NCI-H128 (cell line): ENCODE data around the gene TXNRD1.
A peak's percentile ranks its signal among the peaks of the same experiment; 100 is the strongest.
"Not testable (repeated sequence)": the region's sequence is repeated elsewhere in the genome, so short reads cannot be mapped to it uniquely, and the experiment has no call there.

Source experiments
- DNase-seq: peaks from one replicate; lab custom pipeline; 2025; ENCODE audit not compliant: unreplicated experiment; lab: John Stamatoyannopoulos, UW

TXNRD1 gene

DNA sequence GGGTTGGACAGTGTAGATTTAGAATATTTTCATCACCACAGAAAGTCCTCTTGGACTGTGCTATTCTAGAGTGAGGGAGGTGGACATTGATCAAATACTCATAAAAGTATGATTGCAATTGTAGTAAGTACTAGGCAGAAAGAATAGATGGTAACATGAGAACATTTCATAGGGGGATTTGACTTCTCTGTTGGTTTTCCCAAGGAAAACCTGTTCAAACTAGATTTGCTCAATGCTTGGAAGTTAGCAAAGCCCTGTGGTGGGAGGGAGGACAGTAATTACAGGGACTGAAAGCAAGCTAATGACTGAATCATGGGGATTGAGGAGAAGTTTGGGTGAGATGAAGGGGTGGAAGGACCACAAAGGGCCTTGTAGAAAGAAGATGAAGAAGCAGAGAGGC lies 63.6 kb downstream of the TXNRD1 start:
- DNase-seq = no peak

GRCh38 chr12:104280111-104280510 lies 64.5 kb downstream of the TXNRD1 start:
- DNase-seq = no peak

DNA sequence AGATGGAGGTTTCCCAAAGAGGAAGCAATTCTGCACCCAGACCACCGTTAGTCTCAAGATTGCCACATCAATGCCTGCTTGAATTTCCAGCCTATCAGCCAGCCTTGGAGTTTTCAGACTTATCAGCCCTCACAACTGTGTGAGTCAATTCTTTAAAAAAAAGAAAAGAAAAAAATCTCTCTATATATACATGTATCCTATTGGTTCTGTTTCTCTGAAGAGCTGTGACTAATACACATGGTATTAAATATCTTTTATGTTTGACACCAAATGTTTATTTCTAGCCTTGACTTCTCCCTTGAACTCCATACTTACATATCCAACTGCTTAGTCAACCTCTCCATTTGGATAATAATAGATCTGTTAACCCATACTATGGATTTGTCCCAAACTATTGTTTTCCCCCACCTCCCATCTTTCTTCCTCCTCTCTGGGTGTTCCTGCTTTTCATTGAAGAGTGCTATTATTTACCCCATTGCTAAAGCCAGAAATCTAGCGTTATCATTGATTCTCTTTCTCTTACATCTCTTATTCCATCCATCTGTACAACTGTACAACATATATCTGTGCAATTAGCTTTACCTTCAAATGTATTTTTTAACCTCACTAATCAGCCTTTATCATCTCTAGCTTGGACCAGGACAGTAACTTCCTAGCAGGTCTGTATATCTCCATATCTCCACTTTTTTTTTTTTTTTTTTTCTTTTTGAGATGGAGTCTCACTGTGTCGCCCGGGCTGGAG lies 65.3 kb downstream of the TXNRD1 start:
- DNase-seq = no peak

- no peak for DNase-seq
Observed at GRCh38 chr12:104281636-104282035, 66.1 kb downstream of the TXNRD1 start.

DNA sequence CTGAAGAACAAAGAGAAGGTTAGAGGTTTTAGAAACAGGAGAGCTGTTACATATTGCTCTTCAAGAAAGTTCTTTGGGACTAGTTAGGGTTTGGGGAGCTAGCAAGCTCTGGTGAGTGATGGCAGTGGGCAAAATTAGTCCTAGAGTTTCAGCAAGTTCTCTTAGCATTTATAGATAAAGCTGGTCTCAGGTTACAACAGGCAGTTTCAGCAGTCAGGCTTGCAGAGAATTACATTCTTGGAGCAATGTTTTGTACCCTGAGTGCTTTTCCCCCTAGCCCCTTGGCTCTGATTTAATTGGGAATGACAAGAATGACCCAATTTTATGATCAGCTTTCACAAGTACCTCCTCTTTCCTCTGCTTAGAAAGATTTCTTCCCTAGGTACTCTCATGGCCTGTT lies 66.5 kb downstream of the TXNRD1 start:
- DNase-seq = no peak

GRCh38 chr12:104285740-104286515 lies 70.3 kb downstream of the TXNRD1 start:
- no peak for DNase-seq

GRCh38 chr12:104286516-104287482 lies 71.2 kb downstream of the TXNRD1 start:
- DNase-seq = peak; percentile 87

GRCh38 chr12:104288635-104289274 lies 73.2 kb downstream of the TXNRD1 start:
- DNase-seq = peak; percentile 71

DNA sequence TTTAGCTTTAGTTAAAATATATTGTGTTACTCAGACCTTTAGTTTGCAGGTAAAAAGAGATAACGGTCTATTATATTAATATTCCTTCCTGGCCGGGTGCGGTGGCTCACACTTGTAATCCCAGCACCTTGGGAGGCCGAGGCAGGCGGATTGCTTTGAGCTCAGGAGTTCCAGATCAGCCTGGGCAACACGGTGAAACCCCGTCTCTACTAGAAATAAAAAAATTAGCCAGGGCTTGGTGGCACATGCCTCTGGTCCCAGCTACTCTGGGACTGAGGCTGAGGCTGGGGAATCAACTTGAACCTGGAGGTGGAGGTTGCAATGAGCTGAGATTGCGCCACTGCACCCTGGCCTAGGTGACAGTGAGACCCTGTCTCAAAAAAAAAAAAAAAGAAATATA lies 74.7 kb downstream of the TXNRD1 start:
- no peak for DNase-seq

DNA sequence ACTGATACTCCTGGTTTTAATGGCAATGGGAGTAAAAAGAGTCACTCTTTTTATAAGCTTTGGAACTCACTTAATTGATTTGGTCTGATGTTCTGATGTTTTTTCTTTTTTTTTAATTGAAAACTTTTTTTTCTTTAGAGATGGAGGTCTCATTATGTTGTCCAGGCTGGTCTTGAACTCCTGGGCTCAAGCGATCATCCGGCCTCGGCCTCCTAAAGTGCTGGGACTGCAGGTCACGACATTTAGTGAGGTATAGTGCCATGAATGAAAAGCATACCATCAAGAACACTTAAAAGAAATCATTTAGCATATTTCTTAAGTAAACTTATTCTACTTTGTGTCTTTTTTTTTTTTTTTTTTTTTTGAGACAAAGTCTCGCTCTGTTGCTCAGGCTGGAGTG lies 75.3 kb downstream of the TXNRD1 start:
- DNase-seq = no peak

DNA sequence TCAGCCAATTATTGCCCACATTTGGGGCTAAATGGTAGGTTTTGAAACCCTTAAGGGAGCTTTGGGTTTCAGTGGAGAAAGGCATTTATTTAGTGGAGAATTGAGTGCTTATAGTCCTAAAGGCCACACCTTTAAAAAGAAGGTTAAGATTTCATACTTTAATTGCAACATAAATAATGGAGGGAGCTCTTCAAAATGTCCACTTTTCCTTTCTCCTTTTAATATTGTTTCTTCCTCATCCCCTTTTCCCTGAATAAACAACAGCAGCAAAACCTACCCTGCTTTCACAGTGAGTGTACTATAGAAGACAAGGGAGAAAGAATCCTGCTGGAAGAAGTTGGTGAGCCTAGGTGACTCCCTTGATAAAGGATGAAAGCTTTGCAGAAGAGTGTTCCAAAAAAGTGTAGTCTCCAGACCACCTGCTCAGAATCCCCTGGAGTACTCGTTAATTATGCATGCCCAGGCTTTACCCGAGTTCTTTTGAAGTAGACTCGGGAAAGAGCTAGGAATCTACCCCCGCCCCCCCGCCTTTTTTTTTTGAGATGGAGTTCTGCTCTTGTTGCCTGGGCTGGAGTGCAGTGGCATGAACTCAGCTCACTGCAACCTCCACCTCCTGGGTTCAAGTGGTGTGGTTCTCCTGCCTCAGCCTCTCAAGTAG lies 76.4 kb downstream of the TXNRD1 start:
- DNase-seq = no peak

GRCh38 chr12:104292872-104293794 lies 77.6 kb downstream of the TXNRD1 start:
- no peak for DNase-seq

DNA sequence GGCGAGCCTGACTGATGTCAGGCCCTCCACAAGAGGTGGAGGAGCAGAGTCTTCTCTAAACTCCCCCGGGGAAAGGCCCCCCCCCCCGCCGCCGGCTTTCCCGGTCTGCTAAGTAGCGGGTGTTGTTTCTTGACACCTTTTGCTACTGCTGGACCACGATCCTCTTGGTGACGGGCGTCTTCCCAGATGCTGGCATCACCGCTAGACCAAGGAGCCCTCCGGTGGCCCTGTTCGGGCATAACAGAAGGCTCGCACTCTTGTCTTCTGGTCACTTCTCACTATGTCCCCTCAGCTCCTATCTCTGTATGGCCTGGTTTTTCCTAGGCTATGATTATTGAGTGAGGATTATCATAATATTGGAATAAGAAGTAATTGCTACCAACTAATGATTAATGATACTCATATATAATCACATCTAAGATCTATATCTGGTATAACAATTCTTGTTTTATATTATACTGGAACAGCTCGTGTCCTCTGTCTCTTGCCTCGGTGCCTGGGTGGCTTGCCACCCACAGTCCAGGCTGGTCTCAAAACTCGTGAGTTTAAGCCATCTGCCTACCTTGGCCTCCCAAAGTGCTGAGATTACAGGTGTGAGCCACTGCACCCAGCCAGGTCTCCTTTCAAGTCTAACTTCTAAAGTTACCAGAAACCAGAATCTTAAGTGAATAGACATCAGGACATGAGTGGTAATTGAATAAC lies 78.7 kb downstream of the TXNRD1 start:
- not testable (repeated sequence) for DNase-seq

DNA sequence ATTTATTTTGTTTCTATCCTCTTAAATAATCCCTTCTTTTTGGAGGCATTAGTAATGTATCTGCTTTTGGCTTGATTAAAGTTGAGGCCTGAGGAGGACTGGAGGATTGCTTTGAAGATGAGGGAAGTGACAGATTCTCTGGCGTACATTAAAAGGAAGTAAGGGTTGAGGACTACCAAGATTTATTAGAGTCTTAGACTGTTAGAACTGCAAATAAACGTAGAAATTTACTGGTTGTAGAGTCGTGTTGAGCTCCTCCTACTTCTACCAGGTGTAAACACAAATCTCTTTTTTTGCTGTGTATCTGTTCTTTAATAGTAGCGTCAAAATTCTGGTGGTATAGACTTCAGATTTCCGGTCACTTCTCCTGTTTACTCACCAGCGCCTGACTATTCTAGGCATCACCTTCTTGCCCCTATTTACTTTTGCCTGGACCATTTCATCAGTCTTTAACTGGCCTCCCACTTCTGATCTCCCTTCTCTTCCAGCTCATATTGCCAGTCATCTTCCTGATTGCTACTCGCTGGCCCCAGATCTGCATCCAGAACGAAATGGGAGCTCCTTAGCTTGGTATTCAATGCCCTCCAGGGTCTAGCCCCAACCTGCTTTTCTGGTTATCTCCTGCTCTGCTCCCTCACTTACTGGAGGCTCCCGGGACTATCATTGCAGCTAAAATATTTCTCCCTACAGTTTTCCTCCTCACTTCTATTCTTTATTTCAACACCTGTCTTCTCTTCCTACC lies 79.5 kb downstream of the TXNRD1 start:
- no peak for DNase-seq

GRCh38 chr12:104295954-104296353 lies 80.4 kb downstream of the TXNRD1 start:
- DNase-seq = no peak

GRCh38 chr12:104296718-104297117 lies 81.1 kb downstream of the TXNRD1 start:
- no peak for DNase-seq

DNA sequence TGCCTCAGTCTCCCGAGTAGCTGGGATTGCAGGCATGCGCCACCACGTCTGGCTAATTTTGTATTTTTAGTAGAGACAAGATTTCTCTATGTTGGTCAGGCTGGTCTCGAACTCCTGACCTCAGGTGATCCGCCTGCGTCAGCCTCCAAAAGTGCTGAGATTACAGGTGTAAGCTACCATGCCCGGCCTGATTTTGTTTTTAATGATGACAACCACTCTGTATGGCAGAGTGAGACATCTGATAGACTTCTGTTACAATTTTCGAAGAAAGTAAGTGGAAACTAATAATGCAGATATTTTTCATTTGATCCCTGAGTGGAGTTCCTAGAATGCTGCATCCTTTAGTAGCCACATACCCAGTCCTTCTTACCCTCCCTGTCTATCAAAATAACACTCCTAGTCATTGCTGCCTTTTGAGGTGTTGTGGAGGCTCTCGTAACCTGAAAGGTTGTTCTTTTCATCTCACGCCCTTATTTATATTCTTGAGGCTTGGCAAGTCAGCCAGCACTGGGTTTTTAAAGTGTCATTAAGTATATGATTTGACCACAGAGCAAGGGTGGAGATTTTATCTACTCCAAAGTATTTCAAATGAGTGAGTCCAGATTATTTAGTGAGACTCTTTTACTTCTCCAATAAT lies 82.0 kb downstream of the TXNRD1 start:
- DNase-seq = no peak
